Adrenal gland (tissue), 12 donors: Measurements from ENCODE around the gene TMEM123. TPM values are rescaled to one million over a fixed set of nuclear protein-coding genes. Genes with fewer than 3 reads are reported as not detected.
A peak's percentile ranks its signal among the peaks of the same experiment; 100 is the strongest.

ENCODE experiments used
- DNase-seq, 7 donors: peaks; one replicate each; pipeline ENCODE4 v3.0.0-alpha.2; 2019 to 2020
- H3K27ac ChIP-seq, 5 donors: fragments of 200-600 bp; sonication (generic) in 4 of 5; 1 replicate in 3 of 5; 2 replicates in 2 of 5; pipeline versions ENCODE4 v1.5.1 to v1.8.0; 2016 to 2020; ENCODE audit warnings: mild to moderate bottlenecking in 1 of 5
- H3K27me3 ChIP-seq: fragments of 200-600 bp; 2 replicates; pipeline ENCODE4 v1.8.0; 2021
- H3K36me3 ChIP-seq, 2 donors: fragments of 200-600 bp; replicated peaks in 1 of 2; 1 replicate in 1 of 2; 2 replicates in 1 of 2; pipeline versions ENCODE4 v1.5.1 to v1.8.0; 2018 to 2022
- H3K4me1 ChIP-seq, 2 donors: fragments of 200-600 bp; replicated peaks in 1 of 2; 1 replicate in 1 of 2; 2 replicates in 1 of 2; pipeline versions ENCODE4 v1.5.1 to v1.8.0; 2018 to 2021
- H3K4me3 ChIP-seq, 4 donors: fragments of 200-600 bp; sonication (generic) in 3 of 4; one replicate each; pipeline ENCODE4 v1.5.1; 2016 to 2018
- H3K9me3 ChIP-seq, 3 donors: fragments of 200-600 bp; sonication (generic) in 1 of 3; replicated peaks in 1 of 3; 1 replicate in 2 of 3; 2 replicates in 1 of 3; pipeline versions ENCODE4 v1.5.1 to v1.8.0; 2016 to 2021
- POLR2A ChIP-seq, 2 donors: fragments of 450-650 bp; IDR thresholded peaks; one replicate each; pipeline ENCODE4 v1.6.1; 2017; ENCODE audit warnings: antibody characterized with exemption in 2 of 2, mild to moderate bottlenecking in 2 of 2, moderate library complexity in 1 of 2
- WGBS, 4 donors: extraction: QIAGEN DNeasy Blood & Tissue Kit in 2 of 4; methylation state at CpG; one replicate each; pipeline versions ENCODE4 v1.1.5 to v1.1.7; 2013 to 2017; 5-methylcytosine and 5-hydroxymethylcytosine counted together
- intact Hi-C, 2 donors: fragments of 100-400 bp; cut with DNase I; formaldehyde crosslinking; loops; one replicate each; pipeline versions ENCODE4 v1.14.1 to v1.15.0; 2022 to 2023
- polyA plus RNA-seq, 3 donors: library from polyadenylated mRNA; stranded (reverse); fragments of 200-250 nt in 2 of 3; fragments of 350-450 nt in 1 of 3; fragmentation: Illumina TruSeq in 1 of 3; extraction: RNeasy Lipid Tissue Mini Kit (QIAGEN cat#74804) in 1 of 3; gene quantifications; one replicate each; pipeline ENCODE4 v1.2.3, GENCODE V29; 2013 to 2014
- total RNA-seq, 9 donors: library from RNA; depleted of rRNA in 4 of 9; stranded (reverse); fragments of >200 nt in 4 of 9; fragments of 120-200 nt in 1 of 9; fragmentation: NEBNext Ultra II Directional in 1 of 9; extraction: Animal tissue kit (Norgen Biotek cat#: 25700) in 1 of 9; gene quantifications; one replicate each; pipeline versions ENCODE4 v1.1.0 to v1.2.4, GENCODE V29; 2013 to 2023
- TF ChIP-seq, protein P1 (sequence below), 6 experiments: fragments of 450-650 bp in 4 of 6; fragments of 200-600 bp in 2 of 6; sonication (generic) in 1 of 6; IDR thresholded peaks; 1 replicate in 5 of 6; 2 replicates in 1 of 6; pipeline versions ENCODE4 v1.5.1 to v1.8.0; 2016 to 2021; ENCODE audit warnings: antibody characterized with exemption in 6 of 6, mild to moderate bottlenecking in 2 of 6, moderate library complexity in 1 of 6
- donor health status: healthy with polysubstance abuse.
- donor health status: Bipolar disorder and iron deficiency.
- donor health status: DM: yes; HTN: yes; CAD: no.
- donor health status: DM: no; HTN: no; CAD: no.
- donor health status: DM: no; HTN: no; CAD: no.
- donor health status: DM: yes; HTN: yes; CAD: no.

TMEM123 gene
- total and polyA plus RNA-seq, 12 donors = 19.2 to 284 (median 117) TPM

DNA sequence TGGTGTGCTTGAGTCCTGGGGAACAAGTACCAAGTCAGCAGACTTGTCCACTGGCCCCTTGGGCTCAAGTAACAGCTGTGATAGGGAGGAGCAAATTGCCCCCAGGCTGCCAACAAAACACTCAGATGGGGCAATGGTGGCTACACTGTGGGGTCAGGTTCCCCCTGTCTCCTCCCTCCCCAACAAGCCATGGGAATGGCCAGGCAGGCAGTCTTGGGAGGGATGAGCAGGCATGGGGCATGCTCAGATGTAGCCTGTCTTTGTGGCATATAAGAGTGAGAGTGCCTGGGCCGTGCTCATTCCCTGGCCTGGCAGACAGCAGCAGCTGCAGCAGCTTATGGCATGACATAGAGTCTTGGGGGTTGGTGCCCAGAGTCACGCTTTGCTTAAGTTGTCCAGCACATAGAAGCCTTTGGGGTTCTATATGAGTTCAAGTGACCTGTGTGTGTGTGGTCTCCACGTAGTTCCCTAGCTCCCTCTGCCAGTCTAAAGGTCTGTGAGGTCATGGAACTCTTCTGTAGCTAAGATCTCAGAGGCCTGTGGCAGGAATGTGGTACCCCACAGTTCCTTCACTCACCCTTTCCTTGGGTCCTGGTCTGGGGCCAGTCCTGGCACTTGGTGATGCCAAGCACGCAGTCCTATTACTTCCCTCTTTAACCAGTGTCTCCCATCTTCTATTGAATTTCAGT, 60.9 kb downstream of the TMEM123 start:
- intact Hi-C loops = loop anchor here in 1 of 2 donors (5.0 to 10.0 kb wide), 2 partner anchors 61 to 93 kb away; partner anchors contain the start of gene TMEM123
- H3K4me3 ChIP-seq = no peak overlapping the region
- no peak overlapping the region for H3K27ac ChIP-seq
- no peaks in the 10 kb centered on the region for H3K27me3 ChIP-seq
- no peak for DNase-seq
- TF ChIP-seq, protein P1, sequence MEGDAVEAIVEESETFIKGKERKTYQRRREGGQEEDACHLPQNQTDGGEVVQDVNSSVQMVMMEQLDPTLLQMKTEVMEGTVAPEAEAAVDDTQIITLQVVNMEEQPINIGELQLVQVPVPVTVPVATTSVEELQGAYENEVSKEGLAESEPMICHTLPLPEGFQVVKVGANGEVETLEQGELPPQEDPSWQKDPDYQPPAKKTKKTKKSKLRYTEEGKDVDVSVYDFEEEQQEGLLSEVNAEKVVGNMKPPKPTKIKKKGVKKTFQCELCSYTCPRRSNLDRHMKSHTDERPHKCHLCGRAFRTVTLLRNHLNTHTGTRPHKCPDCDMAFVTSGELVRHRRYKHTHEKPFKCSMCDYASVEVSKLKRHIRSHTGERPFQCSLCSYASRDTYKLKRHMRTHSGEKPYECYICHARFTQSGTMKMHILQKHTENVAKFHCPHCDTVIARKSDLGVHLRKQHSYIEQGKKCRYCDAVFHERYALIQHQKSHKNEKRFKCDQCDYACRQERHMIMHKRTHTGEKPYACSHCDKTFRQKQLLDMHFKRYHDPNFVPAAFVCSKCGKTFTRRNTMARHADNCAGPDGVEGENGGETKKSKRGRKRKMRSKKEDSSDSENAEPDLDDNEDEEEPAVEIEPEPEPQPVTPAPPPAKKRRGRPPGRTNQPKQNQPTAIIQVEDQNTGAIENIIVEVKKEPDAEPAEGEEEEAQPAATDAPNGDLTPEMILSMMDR (IDR thresholded peaks at IDR 0.05) = no peak
- no peak for TF ChIP-seq POLR2A (IDR thresholded peaks at IDR 0.05)
- peaks cover 0 to 26% of the 10 kb centered on the region in 2 donors for H3K36me3 ChIP-seq
- no peaks in the 10 kb centered on the region for H3K4me1 ChIP-seq
- no peaks in the 10 kb centered on the region for H3K9me3 ChIP-seq
- WGBS, 4 donors = 92 to 97% (median 93%) methylated on average over 2 to 4 of the region's 4 CpGs

DNA sequence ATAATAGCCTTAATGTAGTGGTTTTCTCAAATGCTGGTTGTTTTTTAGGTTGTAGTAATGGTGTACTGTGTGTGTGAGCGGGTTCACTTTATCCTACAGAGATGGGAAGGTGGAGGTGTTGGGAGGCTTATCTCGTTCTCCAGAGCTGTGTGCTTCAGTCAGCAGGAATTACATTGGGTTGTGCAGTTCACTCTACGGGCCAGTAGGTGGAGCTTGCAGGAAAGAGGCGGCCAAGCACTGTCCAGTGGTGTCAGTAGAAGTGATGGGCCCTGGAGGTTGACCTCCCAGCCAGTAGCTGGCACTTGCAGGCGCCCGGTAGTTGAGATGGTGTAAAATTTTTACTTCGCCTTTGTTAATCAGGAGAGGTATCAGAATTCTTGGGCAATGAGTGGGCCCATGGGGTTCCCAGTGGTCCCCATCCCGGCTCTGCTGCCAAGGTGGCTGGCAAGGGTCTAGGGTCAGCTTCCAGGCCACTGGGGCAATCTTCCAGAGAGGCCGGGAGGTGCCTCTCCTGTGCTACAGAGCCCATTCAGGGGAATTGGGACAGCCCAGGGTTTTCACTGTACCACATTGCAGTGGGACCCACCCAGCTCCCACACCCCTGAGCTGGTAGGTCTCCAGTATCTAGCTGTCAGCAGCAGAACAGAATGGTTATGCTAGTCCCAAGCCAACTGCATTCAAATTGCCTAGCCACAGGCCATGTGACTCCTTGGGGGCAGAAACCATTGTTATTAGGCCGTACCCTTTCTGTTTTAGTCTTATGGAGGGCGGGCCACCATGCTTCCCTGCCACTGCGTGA, 61.7 kb downstream of the TMEM123 start:
- Histone ChIP-seq H3K4me1 (peaks cover 4% of the 10 kb centered on the region in 2 donors), H3K36me3 (peaks cover 0 to 23% of the 10 kb centered on the region in 2 donors), H3K27ac (no peak overlapping the region), H3K9me3 (no peaks in the 10 kb centered on the region), H3K27me3 (no peaks in the 10 kb centered on the region), H3K4me3 (no peak overlapping the region)
- peak; percentile 58 to 88 (median 75) for DNase-seq
- intact Hi-C loops = loop anchor here in 1 of 2 donors (5.0 to 10.0 kb wide), 2 partner anchors 61 to 94 kb away; partner anchors contain the start of gene TMEM123
- WGBS, 4 donors = 63 to 71% (median 68%) methylated on average over 8 to 12 of the region's 12 CpGs
- TF ChIP-seq, protein P1 (IDR thresholded peaks at IDR 0.05) = peak; percentile 79 to 85 (median 83)
- no peak for TF ChIP-seq POLR2A (IDR thresholded peaks at IDR 0.05)

DNA sequence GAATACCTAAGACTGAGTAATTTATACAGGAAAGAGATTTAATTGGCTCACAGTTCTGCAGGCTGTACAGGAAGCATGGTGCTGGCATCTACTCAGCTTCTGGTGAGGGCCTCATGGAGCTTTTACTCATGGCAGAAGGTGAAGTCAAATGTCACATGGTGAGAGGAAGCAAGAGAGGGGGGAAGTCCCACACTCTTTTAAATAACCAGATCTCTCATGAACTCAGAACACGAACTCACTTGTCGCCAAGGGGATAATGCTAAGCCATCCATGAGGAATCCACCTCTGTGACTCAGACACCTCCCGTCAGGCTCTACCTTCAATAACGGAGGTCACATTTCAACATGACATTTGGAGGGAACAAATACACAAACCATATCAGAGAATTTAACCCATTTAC, 63.3 kb downstream of the TMEM123 start:
- no peak overlapping the region for H3K4me3 ChIP-seq
- DNase-seq = no peak
- intact Hi-C loops = no loop called here
- no peaks in the 10 kb centered on the region for H3K27me3 ChIP-seq
- H3K36me3 ChIP-seq = peaks cover 0 to 13% of the 10 kb centered on the region in 2 donors
- 76 to 85% (median 81%) methylated on average over 4 of the region's 4 CpGs for WGBS, 4 donors
- H3K27ac ChIP-seq = no peak overlapping the region
- H3K9me3 ChIP-seq = no peaks in the 10 kb centered on the region
- TF ChIP-seq, protein P1 (IDR thresholded peaks at IDR 0.05) = no peak
- no peak for TF ChIP-seq POLR2A (IDR thresholded peaks at IDR 0.05)
- peaks cover 20% of the 10 kb centered on the region in 2 donors for H3K4me1 ChIP-seq

DNA sequence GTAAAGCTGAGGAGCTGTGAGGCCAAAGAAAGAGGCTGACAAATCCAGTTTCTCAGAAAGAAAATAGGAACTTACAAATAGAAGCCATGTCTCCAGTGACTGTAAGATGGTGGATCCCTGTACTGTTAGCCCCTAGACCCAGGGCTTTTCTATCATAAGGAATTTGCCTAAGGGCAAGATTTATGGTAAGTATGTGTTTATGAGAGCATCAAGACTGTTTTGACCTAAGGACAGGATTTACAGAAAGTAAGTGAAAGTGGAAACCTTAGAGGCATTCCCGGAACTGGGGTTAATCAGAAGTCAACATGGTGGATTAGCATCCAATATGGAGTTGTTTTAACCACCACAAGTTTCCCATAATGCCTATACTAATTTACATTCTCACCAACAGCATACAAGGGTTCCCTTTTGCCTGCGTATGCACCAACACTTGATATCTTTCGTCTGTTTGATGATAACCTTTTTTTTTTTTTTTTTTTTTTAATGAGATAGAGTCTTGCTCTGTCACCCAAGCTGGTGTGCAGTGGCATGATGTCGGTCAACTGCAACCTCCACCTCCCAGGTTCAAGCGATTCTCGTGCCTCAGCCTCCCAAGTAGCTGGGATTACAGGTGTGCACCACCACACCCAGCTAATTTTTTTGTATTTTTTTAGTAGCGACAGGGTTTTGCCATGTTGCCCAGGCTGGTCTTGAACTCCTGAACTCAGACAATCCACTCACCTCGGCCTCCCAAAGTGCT, 65.4 kb downstream of the TMEM123 start:
- no peak for DNase-seq
- Histone ChIP-seq H3K4me3 (no peak overlapping the region), H3K27ac (no peak overlapping the region), H3K36me3 (no peaks in the 10 kb centered on the region), H3K4me1 (peaks cover 22 to 29% of the 10 kb centered on the region in 2 donors), H3K9me3 (no peaks in the 10 kb centered on the region), H3K27me3 (no peaks in the 10 kb centered on the region)
- 83 to 96% (median 90%) methylated on average over 8 of the region's 8 CpGs for WGBS, 4 donors
- TF ChIP-seq, protein P1 (IDR thresholded peaks at IDR 0.05) = no peak
- TF ChIP-seq POLR2A (IDR thresholded peaks at IDR 0.05) = no peak
- intact Hi-C loops = no loop called here
